Islet of Langerhans (tissue), 1 donor: ENCODE data around the gene HEG1.
"Not testable (repeated sequence)": the region's sequence is repeated elsewhere in the genome, so short reads cannot be mapped to it uniquely, and the experiment has no call there.

Experiments used
- FAIRE-seq: peaks from one replicate; lab custom pipeline; 2011; peaks lifted over from hg19 to GRCh38; lab: Jason Lieb, UNC

Gene HEG1

GRCh38 chr3:125055913-125056745 lies at the start of gene HEG1:
Gene HEG1, minus strand, starts transcription at chr3:125055997. Its CDS starts 107 bp downstream, at chr3:125055890.
- no peak for FAIRE-seq

- no peak for FAIRE-seq
Measured at GRCh38 chr3:125105116-125105515, 49.3 kb upstream of the HEG1 start.

- no peak for FAIRE-seq
Measured at GRCh38 chr3:125104639-125105038, 48.8 kb upstream of the HEG1 start.

GRCh38 chr3:125103406-125103805 lies 47.6 kb upstream of the HEG1 start:
- FAIRE-seq: no peak

- FAIRE-seq: no peak
Measured at GRCh38 chr3:125102470-125102869, 46.7 kb upstream of the HEG1 start.

GRCh38 chr3:125098611-125099291 lies 43.0 kb upstream of the HEG1 start:
- no peak for FAIRE-seq

- no peak for FAIRE-seq
Measured at GRCh38 chr3:125090649-125091048, 34.9 kb upstream of the HEG1 start.

- no peak for FAIRE-seq
Measured at GRCh38 chr3:125087768-125088391, 32.1 kb upstream of the HEG1 start.

- no peak for FAIRE-seq
Measured at GRCh38 chr3:125085166-125085565, 29.4 kb upstream of the HEG1 start.

GRCh38 chr3:125083776-125084175 lies 28.0 kb upstream of the HEG1 start:
- FAIRE-seq: no peak

- FAIRE-seq: not testable (repeated sequence)
Measured at GRCh38 chr3:125082339-125082738, 26.5 kb upstream of the HEG1 start.

GRCh38 chr3:125080077-125080476 lies 24.3 kb upstream of the HEG1 start:
- no peak for FAIRE-seq

GRCh38 chr3:125079675-125080045 lies 23.9 kb upstream of the HEG1 start:
- FAIRE-seq: no peak

- no peak for FAIRE-seq
Measured at GRCh38 chr3:125078951-125079674, 23.3 kb upstream of the HEG1 start.

GRCh38 chr3:125077864-125078263 lies 22.1 kb upstream of the HEG1 start:
- no peak for FAIRE-seq

GRCh38 chr3:125076464-125076863 lies 20.7 kb upstream of the HEG1 start:
- no peak for FAIRE-seq

- no peak for FAIRE-seq
Measured at GRCh38 chr3:125075738-125076137, 19.9 kb upstream of the HEG1 start.

GRCh38 chr3:125073390-125073905 lies 17.7 kb upstream of the HEG1 start:
- no peak for FAIRE-seq

- no peak for FAIRE-seq
Measured at GRCh38 chr3:125072749-125073389, 17.1 kb upstream of the HEG1 start.

GRCh38 chr3:125072301-125072700 lies 16.5 kb upstream of the HEG1 start:
- FAIRE-seq: no peak

- no peak for FAIRE-seq
Measured at GRCh38 chr3:125069968-125070745, 14.4 kb upstream of the HEG1 start.
